ENCODE results near the gene BIRC2. TPM values are rescaled to one million over a fixed set of nuclear protein-coding genes. Genes with fewer than 3 reads are reported as not detected.

Gene BIRC2
- total and polyA plus RNA-seq, 8 donors: 17.3 to 301 (median 42.8) TPM

GRCh38 chr11:102416976-102417375 is 70.0 kb downstream of the BIRC2 start:
- Histone ChIP-seq H3K27ac (no peak overlapping the region), H3K27me3 (no peaks in the 10 kb centered on the region), H3K4me1 (peaks cover 0 to 35% (median 9%) of the 10 kb centered on the region in 4 donors), H3K36me3 (peaks cover 0 to 5% (median 4%) of the 10 kb centered on the region in 4 donors), H3K4me3 (no peak overlapping the region), H3K9me3 (peaks cover 0 to 9% (median 2%) of the 10 kb centered on the region in 4 donors)
- TF ChIP-seq, protein P1, sequence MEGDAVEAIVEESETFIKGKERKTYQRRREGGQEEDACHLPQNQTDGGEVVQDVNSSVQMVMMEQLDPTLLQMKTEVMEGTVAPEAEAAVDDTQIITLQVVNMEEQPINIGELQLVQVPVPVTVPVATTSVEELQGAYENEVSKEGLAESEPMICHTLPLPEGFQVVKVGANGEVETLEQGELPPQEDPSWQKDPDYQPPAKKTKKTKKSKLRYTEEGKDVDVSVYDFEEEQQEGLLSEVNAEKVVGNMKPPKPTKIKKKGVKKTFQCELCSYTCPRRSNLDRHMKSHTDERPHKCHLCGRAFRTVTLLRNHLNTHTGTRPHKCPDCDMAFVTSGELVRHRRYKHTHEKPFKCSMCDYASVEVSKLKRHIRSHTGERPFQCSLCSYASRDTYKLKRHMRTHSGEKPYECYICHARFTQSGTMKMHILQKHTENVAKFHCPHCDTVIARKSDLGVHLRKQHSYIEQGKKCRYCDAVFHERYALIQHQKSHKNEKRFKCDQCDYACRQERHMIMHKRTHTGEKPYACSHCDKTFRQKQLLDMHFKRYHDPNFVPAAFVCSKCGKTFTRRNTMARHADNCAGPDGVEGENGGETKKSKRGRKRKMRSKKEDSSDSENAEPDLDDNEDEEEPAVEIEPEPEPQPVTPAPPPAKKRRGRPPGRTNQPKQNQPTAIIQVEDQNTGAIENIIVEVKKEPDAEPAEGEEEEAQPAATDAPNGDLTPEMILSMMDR (IDR thresholded peaks at IDR 0.05): no peak
- TF ChIP-seq POLR2A (IDR thresholded peaks at IDR 0.05): no peak
- DNase-seq: no peak
- intact Hi-C loops (cut with DNase I; ENCODE audit: low total_unique reads): no loop called here
- 86 to 97% (median 94%) methylated on average over 2 of the region's 2 CpGs for WGBS, 5 donors

- no peak for DNase-seq
- peaks cover 6 to 44% (median 20%) of the 10 kb centered on the region in 4 donors for H3K4me1 ChIP-seq
- peaks cover 0 to 5% (median 4%) of the 10 kb centered on the region in 4 donors for H3K36me3 ChIP-seq
- intact Hi-C loops (cut with DNase I; ENCODE audit: low total_unique reads): no loop called here
- TF ChIP-seq, protein P1 (IDR thresholded peaks at IDR 0.05): no peak
- TF ChIP-seq EP300 (IDR thresholded peaks at IDR 0.05) (no peak), POLR2AphosphoS5 (IDR thresholded peaks at IDR 0.05) (no peak), POLR2A (IDR thresholded peaks at IDR 0.05) (no peak)
- H3K9me3 ChIP-seq: peaks cover 0 to 9% (median 2%) of the 10 kb centered on the region in 4 donors
- no peaks in the 10 kb centered on the region for H3K27me3 ChIP-seq
- 64 to 86% (median 77%) methylated on average over 3 of the region's 3 CpGs for WGBS, 5 donors
- no peak overlapping the region for H3K4me3 ChIP-seq
- no peak overlapping the region for H3K27ac ChIP-seq
These were observed 72.2 kb downstream of the BIRC2 start for GRCh38 chr11:102419181-102419580.

- no peaks in the 10 kb centered on the region for H3K27me3 ChIP-seq
- peaks cover 0 to 5% (median 4%) of the 10 kb centered on the region in 4 donors for H3K36me3 ChIP-seq
- TF ChIP-seq, protein P1 (IDR thresholded peaks at IDR 0.05): no peak
- TF ChIP-seq POLR2AphosphoS5 (IDR thresholded peaks at IDR 0.05): no peak
- no peak for TF ChIP-seq POLR2A (IDR thresholded peaks at IDR 0.05)
- TF ChIP-seq EP300 (IDR thresholded peaks at IDR 0.05): no peak
- 55 to 72% (median 64%) methylated on average over 2 of the region's 2 CpGs for WGBS, 5 donors
- H3K27ac ChIP-seq: no peak overlapping the region
- intact Hi-C loops (cut with DNase I; ENCODE audit: low total_unique reads): no loop called here
- no peak overlapping the region for H3K4me3 ChIP-seq
- no peak for DNase-seq
- peaks cover 0 to 44% (median 30%) of the 10 kb centered on the region in 4 donors for H3K4me1 ChIP-seq
- peaks cover 0 to 9% (median 2%) of the 10 kb centered on the region in 4 donors for H3K9me3 ChIP-seq
These were observed 73.5 kb downstream of the BIRC2 start for GRCh38 chr11:102420547-102420946.

GRCh38 chr11:102421261-102421660 is 74.2 kb downstream of the BIRC2 start:
- WGBS, 5 donors: 56 to 63% (median 59%) methylated on average over 3 of the region's 3 CpGs
- peak in 1 of 2 donors; percentile 52 for DNase-seq
- H3K27ac ChIP-seq: no peak overlapping the region
- intact Hi-C loops (cut with DNase I; ENCODE audit: low total_unique reads): no loop called here
- H3K27me3 ChIP-seq: no peaks in the 10 kb centered on the region
- peaks cover 0 to 9% (median 2%) of the 10 kb centered on the region in 4 donors for H3K9me3 ChIP-seq
- H3K36me3 ChIP-seq: peaks cover 0 to 5% (median 4%) of the 10 kb centered on the region in 4 donors
- peaks cover 0 to 48% (median 33%) of the 10 kb centered on the region in 4 donors for H3K4me1 ChIP-seq
- no peak overlapping the region for H3K4me3 ChIP-seq
- TF ChIP-seq POLR2AphosphoS5 (IDR thresholded peaks at IDR 0.05) (no peak), EP300 (IDR thresholded peaks at IDR 0.05) (no peak), POLR2A (IDR thresholded peaks at IDR 0.05) (no peak)
- TF ChIP-seq, protein P1 (IDR thresholded peaks at IDR 0.05): no peak

Data from stomach (tissue), 9 donors.